Stimulated activated CD8-positive, alpha-beta memory T cell treated with anti-CD3 and anti-CD28 coated beads, Interleukin-7, amount 100 ng/mL, for 1 hour (primary cell): ENCODE results near the gene ISG15.
"Not testable (repeated sequence)": the region's sequence is repeated elsewhere in the genome, so short reads cannot be mapped to it uniquely, and the experiment has no call there.

Experiments used
- DNase-seq, 2 donors: peaks; one replicate each; pipeline ENCODE4 v3.0.0-alpha.2; 2020; ENCODE audit warnings: low read depth in 2 of 2

ISG15 gene

GRCh38 chr1:1044455-1045078, 31.3 kb downstream of the ISG15 start:
- DNase-seq, result no peak

GRCh38 chr1:1045129-1045528, 31.8 kb downstream of the ISG15 start:
- no peak for DNase-seq

- DNase-seq, result no peak
Observed at GRCh38 chr1:1046243-1046642, 32.9 kb downstream of the ISG15 start.

GRCh38 chr1:1046767-1047166, 33.5 kb downstream of the ISG15 start:
- no peak for DNase-seq

- no peak for DNase-seq
Observed at GRCh38 chr1:1047407-1047806, 34.1 kb downstream of the ISG15 start.

GRCh38 chr1:1047963-1048362, 34.7 kb downstream of the ISG15 start:
- no peak for DNase-seq

GRCh38 chr1:1048765-1049164, 35.5 kb downstream of the ISG15 start:
- DNase-seq, result no peak

GRCh38 chr1:1049318-1050165, 36.2 kb downstream of the ISG15 start:
- no peak for DNase-seq

GRCh38 chr1:1050577-1051052, 37.3 kb downstream of the ISG15 start:
- DNase-seq, result no peak

- no peak for DNase-seq
Observed at GRCh38 chr1:1051127-1051810, 38.0 kb downstream of the ISG15 start.

- DNase-seq, result no peak
Observed at GRCh38 chr1:1052003-1052840, 38.9 kb downstream of the ISG15 start.

GRCh38 chr1:1053022-1053421, 39.7 kb downstream of the ISG15 start:
- DNase-seq, result no peak

- DNase-seq, result no peak
Observed at GRCh38 chr1:1053682-1054081, 40.4 kb downstream of the ISG15 start.

GRCh38 chr1:1054099-1054700, 40.9 kb downstream of the ISG15 start:
- no peak for DNase-seq

- no peak for DNase-seq
Observed at GRCh38 chr1:1054971-1055370, 41.7 kb downstream of the ISG15 start.

GRCh38 chr1:1055841-1056736, 42.8 kb downstream of the ISG15 start:
- no peak for DNase-seq

GRCh38 chr1:1057769-1058087, 44.4 kb downstream of the ISG15 start:
- not testable (repeated sequence) for DNase-seq

GRCh38 chr1:1058088-1058905, 45.0 kb downstream of the ISG15 start:
- DNase-seq, result no peak

- no peak for DNase-seq
Observed at GRCh38 chr1:1058921-1059493, 45.7 kb downstream of the ISG15 start.
